DMS153 treated with DMSO at 0.1 percent for 48 hours (cell line): ENCODE results near the gene PRDX2.
"Not testable (repeated sequence)": the region's sequence is repeated elsewhere in the genome, so short reads cannot be mapped to it uniquely, and the experiment has no call there.

Source experiments
- DNase-seq: peaks from one replicate; lab custom pipeline; 2025; ENCODE audit not compliant: unreplicated experiment; lab: John Stamatoyannopoulos, UW

Gene PRDX2

DNA sequence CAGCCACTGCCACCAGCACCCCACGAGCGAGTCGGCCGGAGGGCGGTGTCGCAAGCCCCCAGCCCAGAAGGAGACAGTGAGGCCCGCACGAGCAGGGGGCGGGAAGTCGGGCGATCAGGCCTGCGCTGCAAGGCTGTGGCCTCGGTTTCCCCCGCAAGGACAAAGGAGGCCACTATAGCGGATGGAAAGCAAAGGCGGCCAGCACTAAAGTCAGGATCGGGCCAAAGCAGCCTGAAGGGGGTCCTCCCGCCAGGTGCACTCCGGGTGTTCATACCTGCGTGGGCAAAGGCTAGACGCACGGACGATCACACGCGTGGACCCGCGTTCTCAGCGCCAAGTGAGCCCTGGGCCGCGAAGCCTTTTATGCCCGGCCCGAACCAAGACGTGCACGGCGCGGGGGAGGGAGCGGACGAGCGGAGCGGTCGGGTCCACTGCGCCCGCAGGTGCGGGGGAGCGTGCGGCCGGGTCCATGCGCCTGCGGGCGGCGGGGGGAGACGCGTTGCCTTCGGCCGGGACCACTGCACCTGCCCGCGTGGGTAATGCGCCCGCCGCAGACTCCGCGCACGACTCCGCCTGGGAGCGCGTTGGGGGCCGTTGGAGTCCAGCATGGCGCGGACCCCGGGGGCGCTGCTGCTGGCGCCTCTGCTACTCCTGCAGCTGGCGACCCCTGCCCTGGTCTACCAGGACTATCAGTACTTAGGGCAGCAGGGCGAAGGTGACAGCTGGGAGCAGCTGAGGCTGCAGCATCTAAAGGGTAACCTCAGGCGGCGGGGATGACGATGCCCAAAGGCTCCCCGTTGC lies at the start of gene PRDX2, which contains the start of gene THSD8:
PRDX2 (minus strand) TSS at position 335 of the 801 bp plus-strand sequence. CDS start 539 bp downstream, outside the sequence.
THSD8 (plus strand) TSS at position 604 of the 801 bp plus-strand sequence; CDS start at position 607, 3 bp downstream.
- peak; percentile 39 for DNase-seq

DNA sequence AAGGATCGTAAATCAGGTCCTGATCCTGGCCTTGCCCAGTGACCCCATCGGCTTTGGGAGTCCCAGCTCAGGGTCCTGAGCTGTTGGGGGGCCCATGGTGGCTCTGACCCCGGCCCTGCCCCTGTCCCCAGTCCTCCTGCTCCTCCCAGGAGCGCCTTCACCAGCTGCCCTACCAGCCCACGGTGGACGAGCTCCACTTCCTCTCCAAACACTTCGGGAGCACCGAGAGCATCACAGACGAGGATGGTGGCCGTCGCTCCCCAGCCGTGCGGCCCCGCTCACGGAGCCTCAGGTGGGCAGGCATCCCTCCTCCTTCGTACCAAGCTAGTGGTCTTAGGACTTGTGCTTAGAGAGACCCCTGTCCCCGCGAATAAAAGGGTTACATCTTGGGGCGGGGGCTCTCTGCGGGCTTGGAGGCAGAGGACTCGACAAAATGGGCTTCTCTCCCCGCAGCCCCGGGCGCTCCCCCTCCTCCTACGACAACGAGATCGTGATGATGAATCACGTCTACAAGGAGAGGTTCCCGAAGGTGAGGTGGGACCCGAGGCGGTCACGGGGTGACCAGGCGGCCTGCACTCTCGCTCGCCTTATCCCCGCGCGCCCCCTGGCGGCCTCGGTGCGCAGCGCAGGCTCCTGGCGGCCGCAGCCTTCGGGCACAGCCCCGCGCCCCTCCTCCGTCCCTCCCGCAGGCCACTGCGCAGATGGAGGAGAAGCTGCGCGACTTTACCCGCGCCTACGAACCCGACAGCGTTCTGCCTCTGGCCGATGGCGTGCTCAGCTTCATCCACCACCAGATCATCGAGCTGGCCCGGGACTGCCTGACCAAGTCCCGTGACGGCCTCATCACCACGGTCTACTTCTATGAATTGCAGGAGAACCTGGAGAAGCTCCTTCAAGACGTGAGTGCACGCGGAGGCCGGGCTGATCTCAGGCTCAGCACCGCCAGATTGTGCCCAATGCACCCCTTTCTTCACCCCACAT lies 45.8 kb upstream of the PRDX2 start:
- peak; percentile 62 for DNase-seq

- not testable (repeated sequence) for DNase-seq
Measured at GRCh38 chr19:12846613-12847012, 45.0 kb upstream of the PRDX2 start.

DNA sequence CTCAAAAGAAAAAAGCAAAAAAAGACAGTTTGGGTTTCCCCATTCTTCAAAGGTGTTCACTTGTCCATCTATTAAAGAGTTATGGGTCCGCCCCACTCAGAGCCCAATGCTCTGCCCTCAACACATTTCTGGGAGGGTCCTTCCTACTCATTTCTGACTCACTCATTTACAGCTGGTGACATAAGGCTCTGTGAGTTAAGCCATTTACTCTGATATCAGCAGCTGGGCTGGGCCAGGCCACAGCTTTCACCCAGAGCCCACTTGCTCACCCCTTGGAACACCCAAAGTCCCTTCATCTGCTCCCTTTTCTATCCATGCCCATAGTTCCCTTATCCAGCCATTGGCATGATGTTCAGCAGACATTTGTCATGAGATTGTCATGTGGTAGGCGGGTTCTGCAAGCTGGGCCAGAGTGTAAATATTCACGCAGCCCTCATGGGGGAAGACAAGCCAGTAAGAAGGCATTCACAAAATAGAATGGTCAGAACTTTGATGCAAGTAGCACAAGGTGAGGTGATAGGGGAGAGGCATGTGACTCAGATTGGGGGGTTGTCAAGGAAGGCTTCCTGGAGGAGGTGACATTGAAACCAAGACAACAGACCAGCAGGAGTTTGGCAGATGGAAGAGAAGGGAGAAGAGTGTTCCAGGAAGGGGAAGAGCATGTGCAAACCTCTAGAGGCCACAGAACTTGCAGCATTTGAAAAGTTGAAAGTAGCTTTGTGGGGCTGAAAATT lies 42.6 kb upstream of the PRDX2 start:
- no peak for DNase-seq

- DNase-seq = no peak
Measured at GRCh38 chr19:12843328-12843727, 41.7 kb upstream of the PRDX2 start.

- no peak for DNase-seq
Measured at GRCh38 chr19:12842511-12842910, 40.9 kb upstream of the PRDX2 start.

GRCh38 chr19:12841094-12841493 lies 39.5 kb upstream of the PRDX2 start:
- peak; percentile 47 for DNase-seq

- DNase-seq = peak; percentile 86
Measured at GRCh38 chr19:12840091-12841079, 38.8 kb upstream of the PRDX2 start.

DNA sequence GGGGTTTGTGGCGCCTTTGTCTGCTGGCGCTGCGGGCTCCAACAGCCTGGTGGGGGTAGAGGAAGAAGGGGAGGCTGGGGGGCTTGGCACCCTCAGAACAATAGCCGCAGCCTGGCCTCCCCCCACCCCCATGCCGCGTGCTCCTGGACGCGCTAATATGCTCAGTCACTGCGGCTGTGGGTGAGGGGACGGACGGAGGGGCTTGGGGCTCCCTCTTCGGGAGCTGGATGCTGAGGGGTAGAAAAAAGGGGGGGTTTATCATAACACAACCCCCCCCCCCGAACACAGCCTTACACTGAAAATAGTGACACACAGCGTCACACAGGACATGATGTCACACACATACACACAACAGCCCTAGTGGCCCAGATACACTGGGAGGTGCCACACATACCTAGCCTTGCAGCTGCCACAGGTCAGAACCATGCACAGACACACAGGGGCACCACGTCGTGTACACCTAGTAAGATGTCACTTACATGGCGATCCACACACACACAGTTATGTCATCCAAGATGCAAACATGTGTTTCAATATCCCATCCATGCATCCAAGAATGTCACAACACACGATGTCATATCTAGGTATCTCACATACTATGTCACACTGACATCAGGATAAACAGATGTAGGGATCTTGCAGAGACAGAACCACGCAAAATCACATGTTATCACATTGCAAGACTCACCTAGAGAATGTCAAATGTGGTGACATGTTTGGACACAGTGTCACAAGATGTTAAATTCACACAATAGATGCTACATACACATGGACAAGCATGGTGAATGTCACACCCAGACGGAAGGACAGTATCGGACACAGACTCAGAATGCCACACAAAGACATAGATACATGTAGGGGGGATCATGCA lies 37.5 kb upstream of the PRDX2 start:
- no peak for DNase-seq

GRCh38 chr19:12838182-12838885 lies 36.7 kb upstream of the PRDX2 start, which contains the start of gene MAST1:
Gene MAST1 (plus strand): TSS chr19:12838515. CDS start chr19:12838573, 58 bp downstream.
- DNase-seq = peak; percentile 12

- DNase-seq = no peak
Measured at GRCh38 chr19:12837225-12837624, 35.6 kb upstream of the PRDX2 start.

- no peak for DNase-seq
Measured at GRCh38 chr19:12836529-12836863, 34.9 kb upstream of the PRDX2 start.

DNA sequence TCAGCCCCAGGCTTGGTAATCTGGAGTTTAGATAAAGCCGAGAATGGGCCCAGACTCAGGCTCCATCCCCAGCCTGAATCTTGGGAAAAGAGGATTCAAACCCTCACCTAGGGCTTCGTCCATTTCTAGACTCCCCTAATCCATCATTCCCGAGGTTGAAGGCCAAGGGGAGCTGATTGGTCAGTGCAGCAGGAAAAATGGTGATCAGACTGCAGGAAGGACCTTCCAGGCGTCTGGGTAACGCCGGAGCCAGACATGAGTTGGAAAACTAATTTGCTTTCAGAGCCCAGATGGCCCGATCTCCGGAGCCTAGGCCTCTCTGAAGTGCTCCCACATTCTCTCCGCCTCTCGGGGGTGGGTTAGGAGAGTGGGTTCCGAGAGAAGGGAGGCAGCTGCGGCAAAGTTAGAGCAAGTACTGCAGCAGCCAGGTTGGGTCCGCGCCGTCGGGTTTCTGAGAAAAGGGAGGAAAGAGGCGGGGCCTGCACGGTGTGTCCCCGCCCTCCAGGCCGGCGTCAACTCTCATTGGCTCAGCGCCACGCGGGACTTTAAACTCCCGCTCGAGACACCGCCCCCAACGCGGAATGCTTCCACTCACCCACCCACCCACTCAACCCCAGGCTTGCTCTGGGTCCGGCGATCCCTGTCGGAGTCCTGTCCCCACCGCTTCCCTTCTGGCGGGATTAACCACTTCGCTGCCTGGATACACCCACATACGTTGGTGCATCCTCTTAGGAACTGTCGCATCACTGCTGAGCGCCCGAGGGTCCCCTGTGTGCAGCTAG lies 33.6 kb upstream of the PRDX2 start:
- DNase-seq = peak; percentile 52

- DNase-seq = no peak
Measured at GRCh38 chr19:12834566-12834943, 33.0 kb upstream of the PRDX2 start, which contains the start of gene RTBDN. Gene RTBDN (minus strand): TSS chr19:12834579. CDS start chr19:12829979, 4,600 bp downstream.

DNA sequence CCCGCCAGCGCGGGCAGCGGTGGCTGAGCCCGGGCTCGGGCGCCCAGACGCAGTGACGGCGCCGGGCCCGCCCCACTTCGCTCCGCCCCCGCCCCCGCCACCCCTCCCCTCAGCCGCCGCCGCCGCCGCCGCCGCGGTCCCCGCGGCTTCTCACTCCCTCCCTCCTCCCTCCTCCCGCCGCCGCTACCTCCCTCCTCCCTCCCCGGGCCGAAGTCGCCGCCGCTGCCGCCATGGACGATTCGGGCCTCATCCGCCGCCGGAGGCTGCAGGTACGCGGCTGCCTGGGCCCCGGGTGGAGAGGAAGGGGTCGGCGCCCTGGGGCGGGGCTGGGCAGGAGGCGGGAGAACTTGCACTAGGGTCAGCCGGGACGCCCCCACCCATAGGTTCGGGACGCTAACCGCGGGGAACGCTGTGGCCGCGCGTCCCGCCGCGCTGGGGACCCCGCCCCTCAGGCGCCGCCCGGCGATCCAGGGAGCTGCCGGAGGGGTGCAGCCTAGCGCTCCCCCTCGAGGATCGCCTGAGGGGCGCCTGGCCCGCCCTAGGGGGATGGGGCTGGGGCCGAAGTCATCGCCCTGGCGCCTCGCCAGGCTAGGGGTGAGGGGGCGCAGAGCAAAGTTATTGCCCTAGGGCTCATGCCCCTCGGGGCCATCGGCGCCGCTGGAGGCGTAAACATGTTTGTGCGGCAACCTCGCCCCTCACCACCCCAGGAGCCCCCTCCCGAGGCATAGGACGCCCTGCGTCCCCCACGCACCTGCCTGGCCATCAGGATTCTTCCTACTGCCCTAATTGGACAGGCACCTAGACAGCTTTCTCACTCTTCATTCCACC lies 32.4 kb upstream of the PRDX2 start:
- no peak for DNase-seq

- peak; percentile 7 for DNase-seq
Measured at GRCh38 chr19:12833418-12833737, 31.8 kb upstream of the PRDX2 start.

DNA sequence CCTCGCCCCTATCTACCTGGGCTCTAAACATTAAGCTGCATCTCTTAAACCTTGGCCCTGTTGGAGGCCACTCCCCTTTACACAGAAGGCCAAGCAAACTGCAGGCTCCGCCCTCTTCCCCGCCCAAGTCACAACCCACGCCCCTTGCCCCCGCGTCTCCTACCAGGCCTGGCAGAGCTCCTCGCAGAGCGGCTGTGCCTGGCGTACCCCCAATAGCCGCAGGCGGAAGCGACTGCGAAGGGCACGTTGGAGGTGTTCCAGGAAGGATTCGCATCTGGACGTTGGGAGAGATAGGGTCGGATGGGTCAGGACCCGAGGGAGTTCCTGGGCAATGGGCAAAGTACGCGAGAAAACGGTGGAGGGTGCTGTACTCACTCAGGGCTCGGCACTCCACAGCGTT lies 26.9 kb upstream of the PRDX2 start:
- DNase-seq = peak; percentile 89
